GM19043 (cell line): ENCODE measurements around the gene KAZALD1.

ENCODE experiments used
- ATAC-seq: cut with Tn5 transposase; IDR thresholded peaks from one replicate; pipeline ENCODE4 v1.9.1; 2021; ENCODE audit warnings: low read depth; ENCODE audit not compliant: unreplicated experiment

Gene KAZALD1

GRCh38 chr10:101066146-101066895 is 4.5 kb downstream of the KAZALD1 start:
- no peak for ATAC-seq

- no peak for ATAC-seq
Observed at GRCh38 chr10:101066896-101067355, 5.1 kb downstream of the KAZALD1 start.

GRCh38 chr10:101067356-101068083 is 5.7 kb downstream of the KAZALD1 start:
- no peak for ATAC-seq

GRCh38 chr10:101069441-101069840 is 7.7 kb downstream of the KAZALD1 start:
- ATAC-seq: no peak

DNA sequence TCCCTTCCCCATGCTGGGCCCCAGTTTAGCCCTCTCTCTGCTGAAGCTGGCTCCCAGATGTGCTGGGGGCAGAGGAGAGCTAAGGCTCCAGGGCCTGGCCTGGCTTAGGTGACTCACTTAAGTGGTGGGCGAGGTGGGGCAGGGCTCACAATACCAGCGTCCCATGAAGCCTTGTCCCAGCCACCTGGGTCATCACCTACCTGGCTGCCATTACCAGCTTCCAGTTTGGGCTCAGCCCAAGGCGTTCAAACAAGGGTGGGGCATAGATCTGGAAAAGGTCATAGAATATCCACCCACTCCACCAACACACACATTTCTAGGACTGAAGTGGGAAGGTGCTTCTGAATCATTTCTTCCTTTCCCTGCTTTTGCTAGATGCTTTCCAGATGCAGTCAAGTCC is 8.3 kb downstream of the KAZALD1 start:
- ATAC-seq: no peak

GRCh38 chr10:101071267-101071884 is 9.6 kb downstream of the KAZALD1 start:
- no peak for ATAC-seq

DNA sequence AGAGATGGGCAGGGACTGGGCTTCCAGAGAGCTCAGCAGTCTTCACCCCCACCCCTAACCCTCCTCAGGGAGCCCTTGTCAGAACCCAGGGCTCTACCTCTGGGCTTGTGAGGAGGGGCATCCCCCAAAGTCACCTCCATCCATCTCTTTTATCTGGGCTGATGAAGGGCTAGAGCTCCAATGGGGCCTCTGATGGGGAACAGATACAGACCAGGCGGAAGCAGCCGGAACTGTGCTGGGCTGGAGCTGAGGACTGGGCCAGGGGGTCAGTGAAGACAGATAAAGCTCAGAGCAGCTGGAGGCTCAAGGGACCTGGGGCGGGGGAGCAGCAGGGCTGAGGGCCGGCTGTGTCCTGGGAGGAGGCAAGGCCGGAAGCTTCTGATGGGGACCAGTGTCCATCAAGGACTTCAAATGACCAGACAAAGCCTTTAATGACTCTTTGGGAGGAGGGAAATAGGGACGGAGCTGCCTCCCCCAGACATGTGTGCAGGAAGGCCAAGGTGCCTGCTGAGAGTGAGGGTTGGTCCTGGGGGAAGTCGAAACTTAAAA is 10.2 kb downstream of the KAZALD1 start:
- no peak for ATAC-seq

DNA sequence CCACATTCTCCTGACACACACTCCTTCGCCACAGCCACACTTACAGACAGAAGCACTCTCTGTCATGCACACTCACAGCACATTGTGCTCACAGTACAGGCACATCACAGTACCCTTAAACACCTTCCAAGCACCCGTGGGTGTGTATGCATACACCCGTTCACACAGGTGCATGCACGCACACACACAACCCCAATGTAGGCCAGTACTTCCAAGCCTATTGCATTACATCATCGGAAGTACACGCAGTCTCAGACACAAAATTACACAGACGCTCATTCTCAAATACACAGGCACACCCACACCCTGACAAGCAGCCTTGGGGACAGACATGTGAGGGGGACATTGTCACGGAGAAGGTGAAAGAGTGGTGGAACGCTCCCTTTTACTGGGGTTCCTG is 11.1 kb downstream of the KAZALD1 start:
- ATAC-seq: no peak

DNA sequence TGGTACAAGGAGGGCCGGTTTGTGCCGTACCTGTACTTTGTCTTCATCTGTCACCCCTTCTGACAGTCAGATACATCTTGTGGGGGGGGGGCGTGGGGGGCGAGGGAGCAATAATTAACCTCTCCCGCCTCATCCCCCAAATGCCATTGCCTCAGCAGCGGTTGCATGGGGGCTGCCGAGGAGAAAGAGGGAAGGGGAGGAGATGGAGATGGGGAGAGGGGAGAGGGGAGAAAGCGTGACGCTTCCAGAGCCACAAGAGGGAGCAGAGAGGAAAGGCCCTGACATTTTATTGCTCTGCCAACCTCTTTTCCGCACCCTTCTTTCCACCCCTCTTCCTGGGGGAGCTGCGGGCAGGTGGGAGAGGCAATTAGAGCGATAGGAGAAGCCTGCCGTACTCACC is 11.8 kb downstream of the KAZALD1 start:
- ATAC-seq: no peak

DNA sequence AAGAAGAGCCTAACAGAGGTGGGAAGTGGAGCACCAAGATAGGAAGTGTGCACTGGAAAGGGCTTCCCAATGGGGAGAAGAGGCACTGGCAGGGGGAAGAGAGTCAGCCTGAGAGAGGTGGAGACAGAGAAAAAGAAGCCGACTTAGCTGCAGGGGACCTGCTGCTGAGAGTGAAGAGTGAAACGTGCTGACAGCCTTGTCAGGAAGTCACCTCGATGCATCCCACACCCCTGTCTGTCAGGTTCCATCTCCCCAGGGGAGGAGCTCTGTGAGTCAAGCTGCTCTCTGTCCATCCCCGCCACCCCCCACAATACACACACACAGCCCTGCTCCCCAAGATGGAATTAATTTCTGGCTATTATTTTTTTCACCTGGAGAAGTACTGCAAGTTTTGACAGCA is 14.0 kb downstream of the KAZALD1 start:
- no peak for ATAC-seq

DNA sequence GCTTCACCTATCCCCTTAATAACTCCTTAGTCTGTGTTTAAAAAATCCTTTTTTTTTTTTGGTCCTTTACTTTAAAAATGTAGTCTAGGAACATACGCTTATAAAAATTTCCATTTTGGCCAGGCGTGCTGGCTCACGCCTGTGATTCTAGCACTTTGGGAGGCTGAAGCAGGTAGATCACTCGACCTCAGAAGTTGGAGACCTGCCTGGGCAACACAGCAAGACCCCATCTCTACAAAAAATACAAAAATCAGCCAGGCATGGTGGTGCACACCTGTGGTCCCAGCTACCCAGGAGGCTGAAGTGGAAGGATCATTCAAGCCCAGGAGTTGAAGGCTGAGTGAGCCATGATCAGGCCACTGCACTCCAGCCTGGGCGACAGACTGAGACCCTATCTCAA is 14.8 kb downstream of the KAZALD1 start:
- no peak for ATAC-seq

DNA sequence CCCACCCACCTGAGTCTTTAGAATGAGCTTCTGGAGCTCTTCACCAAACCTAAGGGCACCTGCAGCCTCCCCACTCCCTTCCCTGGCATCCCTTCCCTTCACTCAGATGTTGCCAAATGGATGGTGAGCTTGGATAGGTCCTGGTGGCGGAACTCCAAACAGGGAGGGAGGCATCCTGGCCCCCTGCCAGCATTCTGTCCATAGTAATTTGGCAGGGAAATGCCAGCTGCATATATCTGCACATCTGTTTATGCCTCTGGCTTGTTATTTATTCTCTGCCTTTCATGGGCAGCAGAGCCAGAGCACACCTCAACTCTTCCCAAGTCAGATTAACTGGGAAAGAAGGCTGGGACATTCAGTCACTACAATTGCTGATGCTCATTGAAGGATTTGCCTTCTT is 18.1 kb downstream of the KAZALD1 start:
- ATAC-seq: no peak

GRCh38 chr10:101080933-101081931 is 19.4 kb downstream of the KAZALD1 start:
- no peak for ATAC-seq

- no peak for ATAC-seq
Observed at GRCh38 chr10:101085846-101086245, 24.1 kb downstream of the KAZALD1 start.

GRCh38 chr10:101087376-101087775 is 25.6 kb downstream of the KAZALD1 start:
- no peak for ATAC-seq

DNA sequence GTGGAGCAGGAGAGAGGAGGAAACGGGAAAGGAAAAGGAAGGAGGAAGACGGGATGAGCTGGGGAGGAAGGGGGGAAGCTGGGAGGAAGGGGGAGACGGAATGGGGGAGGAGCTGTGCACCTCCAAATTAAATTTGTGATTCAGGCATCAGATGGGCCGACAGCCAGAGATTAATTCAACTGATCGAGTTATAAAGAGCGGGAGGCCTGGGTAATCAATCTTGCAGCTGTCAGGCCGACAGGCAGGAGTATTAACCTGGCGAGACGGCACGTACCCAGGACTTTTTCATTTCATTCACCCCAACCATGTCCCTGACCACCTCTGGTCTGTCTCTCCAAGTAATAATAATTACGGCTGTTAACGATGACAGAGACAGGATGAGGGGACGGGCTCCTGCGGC is 26.2 kb downstream of the KAZALD1 start:
- no peak for ATAC-seq

DNA sequence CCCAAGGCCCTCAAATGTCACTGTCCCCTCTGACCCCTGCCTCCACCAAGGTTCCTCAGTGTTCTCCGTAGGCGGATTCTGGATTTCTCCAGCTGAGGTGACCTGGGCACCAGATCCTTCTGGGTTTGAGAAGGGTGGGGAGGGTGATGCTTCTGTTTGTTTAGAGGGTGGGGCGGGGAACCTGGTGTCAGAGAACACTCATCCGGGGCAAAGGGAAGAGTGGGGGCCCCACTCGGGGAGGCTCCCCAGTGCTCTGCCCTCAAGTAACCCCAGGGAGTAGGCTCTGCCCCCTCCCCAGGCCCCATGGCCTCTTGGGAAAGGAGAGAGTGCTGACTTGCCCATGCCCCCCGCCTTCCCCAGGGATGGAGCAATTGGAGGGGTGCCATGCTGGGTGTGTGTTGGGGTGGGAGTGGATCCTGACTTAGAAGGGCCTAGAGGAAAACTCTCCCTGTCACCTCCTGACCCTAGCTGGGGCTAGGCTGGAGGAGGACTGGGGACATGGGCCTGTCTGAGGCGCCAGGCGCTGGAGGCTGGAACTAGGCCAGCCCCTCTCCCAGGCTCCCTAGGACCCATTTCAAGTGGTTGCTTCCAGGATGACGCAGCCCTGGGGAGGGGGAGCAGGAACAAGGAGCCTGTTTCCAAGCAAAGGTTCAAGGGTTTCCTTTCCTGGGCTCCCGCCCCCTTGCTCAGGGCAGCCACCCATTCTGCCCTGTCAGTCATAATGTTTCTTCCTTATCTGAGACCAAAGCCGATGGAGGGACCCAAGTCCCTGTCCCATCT is 27.9 kb downstream of the KAZALD1 start:
- ATAC-seq: no peak

- no peak for ATAC-seq
Observed at GRCh38 chr10:101090597-101090996, 28.8 kb downstream of the KAZALD1 start.

DNA sequence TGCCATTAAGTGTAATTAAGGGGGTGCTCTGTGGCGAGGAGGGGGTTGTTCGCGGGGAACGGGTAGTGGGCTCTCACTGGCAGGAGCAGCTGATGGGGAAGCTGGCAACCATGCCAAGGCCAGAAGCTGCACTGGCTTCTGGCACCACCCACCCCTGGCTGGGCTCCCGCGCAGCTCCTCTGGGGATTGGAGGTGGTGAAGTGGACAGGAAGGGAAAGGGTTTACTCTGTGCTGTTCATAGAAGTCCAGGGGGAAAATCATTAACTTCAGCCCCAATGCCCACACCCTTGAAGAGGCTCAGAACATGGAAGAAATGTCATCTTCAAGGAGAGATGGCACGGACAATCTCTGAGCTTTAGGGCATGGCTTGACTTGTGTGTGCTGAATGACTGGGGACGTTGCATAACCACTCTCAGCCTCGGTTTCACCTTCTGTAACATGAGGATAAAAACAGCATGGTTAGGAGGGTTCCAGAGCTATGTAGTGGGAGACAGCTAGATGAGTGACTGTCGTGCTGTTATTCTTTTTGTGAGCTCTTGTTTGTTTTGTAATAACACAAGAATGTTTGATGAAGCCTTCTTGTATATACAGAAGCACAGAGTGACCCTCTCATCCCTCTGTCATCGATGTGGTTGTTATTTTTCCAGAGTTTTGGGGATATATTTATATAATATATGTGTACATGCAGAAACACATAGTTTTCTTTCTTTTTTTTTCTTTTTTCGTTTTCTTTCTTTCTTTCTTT is 29.9 kb downstream of the KAZALD1 start:
- no peak for ATAC-seq
